Hematopoietic multipotent progenitor cell (in vitro differentiated cells): ENCODE data around the gene KIF12. TPM values are rescaled to one million over a fixed set of nuclear protein-coding genes. Genes with fewer than 3 reads are reported as not detected.
"Not testable (repeated sequence)": the region's sequence is repeated elsewhere in the genome, so short reads cannot be mapped to it uniquely, and the experiment has no call there.

ENCODE experiments used
- DNase-seq, 3 donors: peaks; one replicate each; pipeline ENCODE4 v3.0.0-alpha.2; 2011 to 2015; ENCODE audit warnings: low read depth in 2 of 3, low spot score in 2 of 3
- total RNA-seq: library from RNA; depleted of rRNA; stranded (reverse); fragments of >200 nt; gene quantifications from one replicate; pipeline ENCODE4 v1.2.3, GENCODE V29; 2012

Gene KIF12
- total RNA-seq, 1 donor = under 0.01 TPM

DNA sequence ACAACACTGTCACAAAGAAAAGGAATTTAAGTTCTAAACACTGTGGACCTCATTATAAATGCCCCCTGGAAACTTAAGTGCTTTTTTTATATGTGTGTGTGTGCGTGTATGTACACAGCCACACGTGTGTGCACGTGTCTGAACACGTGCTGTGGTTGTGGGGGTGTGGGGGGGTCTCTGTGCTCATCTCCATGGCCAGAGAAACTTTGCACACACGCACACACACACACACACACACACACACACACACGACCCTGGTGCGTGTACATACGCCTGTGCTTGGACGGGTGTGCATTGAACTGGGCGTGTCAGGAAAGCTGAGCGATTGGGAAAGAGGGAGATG, 48.9 kb downstream of the KIF12 start:
- DNase-seq = no peak

GRCh38 chr9:114049441-114050225, 49.5 kb downstream of the KIF12 start:
- no peak for DNase-seq

DNA sequence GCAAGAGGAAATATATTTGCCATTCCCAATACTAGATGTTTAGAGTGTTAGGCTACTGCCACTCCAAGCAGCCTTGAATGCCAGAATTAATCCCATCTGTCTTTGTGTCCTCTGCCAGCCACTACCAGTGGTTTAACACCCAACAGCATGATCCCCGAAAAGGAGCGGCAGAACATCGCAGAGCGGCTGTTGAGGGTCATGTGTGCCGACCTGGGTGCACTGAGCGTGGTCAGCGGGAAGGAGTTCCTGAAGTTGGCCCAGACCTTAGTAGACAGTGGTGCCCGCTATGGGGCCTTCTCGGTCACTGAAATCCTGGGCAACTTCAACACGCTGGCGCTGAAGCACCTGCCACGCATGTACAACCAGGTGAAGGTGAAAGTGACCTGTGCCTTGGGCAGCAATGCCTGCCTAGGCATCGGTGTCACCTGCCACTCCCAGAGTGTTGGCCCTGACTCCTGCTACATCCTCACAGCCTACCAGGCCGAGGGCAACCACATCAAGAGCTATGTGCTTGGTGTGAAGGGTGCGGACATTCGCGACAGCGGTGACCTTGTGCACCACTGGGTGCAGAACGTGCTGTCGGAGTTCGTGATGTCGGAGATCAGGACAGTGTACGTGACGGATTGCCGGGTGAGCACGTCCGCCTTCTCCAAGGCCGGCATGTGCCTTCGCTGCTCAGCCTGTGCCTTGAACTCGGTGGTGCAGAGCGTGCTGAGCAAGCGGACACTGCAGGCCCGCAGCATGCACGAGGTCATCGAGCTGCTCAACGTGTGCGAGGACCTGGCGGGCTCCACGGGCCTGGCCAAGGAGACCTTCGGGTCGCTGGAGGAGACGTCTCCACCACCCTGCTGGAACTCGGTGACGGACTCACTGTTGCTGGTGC, 50.3 kb downstream of the KIF12 start:
- DNase-seq = no peak

DNA sequence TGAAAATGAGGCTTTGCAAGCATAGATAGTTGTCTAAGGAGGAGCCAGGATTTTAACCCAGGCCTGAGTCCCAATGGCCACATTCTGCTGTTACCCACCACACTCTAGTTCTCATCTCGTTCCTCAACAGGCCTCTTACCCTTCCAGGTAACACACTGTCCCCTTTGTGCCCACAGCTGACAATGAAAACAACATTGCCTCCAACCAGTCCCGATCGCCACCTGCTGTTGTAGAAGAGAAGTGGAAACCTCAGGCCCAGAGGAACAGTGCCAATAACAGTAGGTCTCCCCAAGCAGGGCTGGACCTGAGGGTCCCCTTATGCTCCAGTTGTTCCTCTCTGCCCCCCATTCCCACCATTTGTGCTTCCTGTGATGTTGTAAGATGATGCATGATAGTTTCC, 51.4 kb downstream of the KIF12 start:
- DNase-seq = peak in 1 of 3 donors; percentile 12

DNA sequence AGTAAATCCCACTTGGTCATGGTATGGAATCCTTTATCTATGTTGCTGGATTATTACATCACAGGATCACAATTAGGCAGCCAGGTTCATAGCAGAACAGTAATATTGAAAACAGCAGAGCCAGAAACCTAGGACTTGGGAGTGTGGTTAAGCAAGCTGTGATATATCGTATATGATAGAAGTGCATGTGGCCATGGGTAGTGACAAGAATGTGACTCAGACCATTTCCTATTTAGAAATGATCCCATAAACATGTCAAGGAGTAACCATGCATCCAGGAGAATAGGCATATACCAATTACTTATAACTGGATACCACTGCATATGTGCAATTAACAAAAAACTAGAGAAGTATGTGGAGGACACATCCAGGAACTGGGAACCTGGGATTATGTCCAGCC, 52.2 kb downstream of the KIF12 start:
- DNase-seq = no peak

DNA sequence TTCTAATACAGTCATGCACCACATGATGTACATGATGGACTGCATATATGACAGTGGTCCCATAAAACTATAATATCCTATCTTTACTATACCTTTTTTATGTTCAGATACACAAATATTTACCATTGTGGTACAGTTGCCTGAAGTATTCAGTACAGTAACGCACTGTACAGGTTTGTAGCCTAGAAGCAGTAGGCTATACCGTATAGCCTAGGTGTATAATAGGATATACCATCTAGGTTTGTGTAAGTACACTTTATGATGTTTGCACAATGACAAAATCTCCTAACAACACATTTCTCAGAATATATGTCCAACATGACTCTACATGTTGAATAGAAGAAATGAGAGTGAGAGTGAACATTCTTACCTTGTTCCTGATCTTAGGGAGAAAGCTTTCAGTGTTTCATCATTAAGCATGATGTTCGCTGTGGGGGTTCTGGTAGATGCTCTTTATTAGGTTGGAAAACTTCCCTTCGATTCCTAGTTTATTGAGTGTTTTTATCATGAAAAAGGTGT, 52.8 kb downstream of the KIF12 start:
- no peak for DNase-seq

- not testable (repeated sequence) for DNase-seq
Measured at GRCh38 chr9:114043660-114044059, 55.4 kb downstream of the KIF12 start.

Other genes with a start within 250 kb of the KIF12 start
- gene ZNF618, start 223.0 kb downstream of the KIF12 start, total RNA-seq = 20.2 TPM
- gene AMBP, start 21.0 kb downstream of the KIF12 start, total RNA-seq = not detected
- 0.27 TPM for gene COL27A1, start 56.2 kb upstream of the KIF12 start, total RNA-seq
- 0.27 TPM for gene ORM1, start 223.8 kb upstream of the KIF12 start, total RNA-seq
- gene ORM2, start 230.6 kb upstream of the KIF12 start, total RNA-seq = not detected